Testis (tissue), 2 donors: ENCODE results near the gene USP17L21.
"Not testable (repeated sequence)": the region's sequence is repeated elsewhere in the genome, so short reads cannot be mapped to it uniquely, and the experiment has no call there.

Source experiments
- POLR2A ChIP-seq: fragments of 450-650 bp; IDR thresholded peaks from one replicate; pipeline ENCODE4 v1.6.1; 2017; ENCODE audit warnings: antibody characterized with exemption, mild to moderate bottlenecking, moderate library complexity
- TF ChIP-seq, protein P1 (sequence below), 3 experiments: fragments of 450-650 bp in 2 of 3; fragments of 200-600 bp in 1 of 3; sonication (generic) in 1 of 3; IDR thresholded peaks; one replicate each; pipeline ENCODE4 v1.5.1; 2016 to 2019; ENCODE audit warnings: antibody characterized with exemption in 3 of 3, mild to moderate bottlenecking in 2 of 3, moderate library complexity in 1 of 3

DNA sequence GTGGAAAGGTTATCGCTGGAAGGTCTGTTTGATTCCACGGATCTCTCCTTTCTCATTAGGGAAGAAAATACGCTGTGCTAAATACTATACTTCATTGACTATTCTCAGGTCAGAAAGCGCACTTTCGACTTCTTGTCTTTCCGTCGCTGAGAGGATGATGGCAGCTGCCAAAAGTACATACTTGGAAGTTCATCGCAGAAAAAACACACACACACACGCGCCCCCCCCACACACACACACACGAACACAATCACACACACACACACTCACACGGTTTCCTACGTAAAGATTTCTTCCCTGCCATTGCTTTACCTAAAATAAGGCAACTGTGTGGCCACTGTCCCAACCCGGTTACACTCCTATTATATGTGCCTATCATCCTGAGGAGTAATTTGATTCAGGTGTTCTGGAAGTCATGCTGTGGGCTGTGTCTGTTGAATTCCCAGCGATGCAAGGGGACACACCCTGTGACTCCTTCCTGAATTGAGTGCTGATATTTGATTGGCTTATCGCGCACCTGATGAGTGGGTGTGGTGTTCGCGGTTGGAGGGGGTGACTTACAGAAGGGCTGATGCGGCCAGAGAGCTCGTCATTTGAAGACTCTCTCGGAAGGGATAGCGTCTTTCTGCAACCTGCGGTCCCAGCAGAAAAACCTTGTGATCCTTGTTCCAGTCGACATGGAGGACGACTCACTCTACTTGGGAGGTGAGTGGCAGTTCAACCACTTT is 14.6 kb upstream of the USP17L21 start, which contains the start of gene USP17L18:
- TF ChIP-seq, protein P1, sequence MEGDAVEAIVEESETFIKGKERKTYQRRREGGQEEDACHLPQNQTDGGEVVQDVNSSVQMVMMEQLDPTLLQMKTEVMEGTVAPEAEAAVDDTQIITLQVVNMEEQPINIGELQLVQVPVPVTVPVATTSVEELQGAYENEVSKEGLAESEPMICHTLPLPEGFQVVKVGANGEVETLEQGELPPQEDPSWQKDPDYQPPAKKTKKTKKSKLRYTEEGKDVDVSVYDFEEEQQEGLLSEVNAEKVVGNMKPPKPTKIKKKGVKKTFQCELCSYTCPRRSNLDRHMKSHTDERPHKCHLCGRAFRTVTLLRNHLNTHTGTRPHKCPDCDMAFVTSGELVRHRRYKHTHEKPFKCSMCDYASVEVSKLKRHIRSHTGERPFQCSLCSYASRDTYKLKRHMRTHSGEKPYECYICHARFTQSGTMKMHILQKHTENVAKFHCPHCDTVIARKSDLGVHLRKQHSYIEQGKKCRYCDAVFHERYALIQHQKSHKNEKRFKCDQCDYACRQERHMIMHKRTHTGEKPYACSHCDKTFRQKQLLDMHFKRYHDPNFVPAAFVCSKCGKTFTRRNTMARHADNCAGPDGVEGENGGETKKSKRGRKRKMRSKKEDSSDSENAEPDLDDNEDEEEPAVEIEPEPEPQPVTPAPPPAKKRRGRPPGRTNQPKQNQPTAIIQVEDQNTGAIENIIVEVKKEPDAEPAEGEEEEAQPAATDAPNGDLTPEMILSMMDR (IDR thresholded peaks at IDR 0.05): not testable (repeated sequence)
- TF ChIP-seq POLR2A: not testable (repeated sequence)
